Measurements from ENCODE around the gene RGS6.

Gene RGS6

DNA sequence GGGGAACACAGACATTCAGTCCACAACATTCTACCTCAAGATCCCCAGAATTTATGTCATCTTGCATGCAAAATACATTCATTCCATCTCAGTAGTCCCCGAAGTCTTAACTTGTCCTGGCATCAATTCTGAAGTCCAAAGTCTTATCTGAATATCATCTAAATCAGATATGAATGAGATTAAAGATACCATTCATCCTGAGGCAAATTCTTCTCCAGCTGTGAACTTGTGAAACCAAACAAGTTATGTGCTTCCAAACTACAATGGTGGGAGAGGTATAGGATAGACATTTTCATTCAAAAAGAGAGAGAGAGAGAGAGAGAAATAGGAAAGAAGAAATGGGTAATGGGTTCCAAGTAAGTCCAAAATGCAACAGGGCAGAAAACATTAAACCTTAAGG is 571.0 kb downstream of the RGS6 start:
- no peak for DNase-seq (ENCODE audit: low spot score)

DNA sequence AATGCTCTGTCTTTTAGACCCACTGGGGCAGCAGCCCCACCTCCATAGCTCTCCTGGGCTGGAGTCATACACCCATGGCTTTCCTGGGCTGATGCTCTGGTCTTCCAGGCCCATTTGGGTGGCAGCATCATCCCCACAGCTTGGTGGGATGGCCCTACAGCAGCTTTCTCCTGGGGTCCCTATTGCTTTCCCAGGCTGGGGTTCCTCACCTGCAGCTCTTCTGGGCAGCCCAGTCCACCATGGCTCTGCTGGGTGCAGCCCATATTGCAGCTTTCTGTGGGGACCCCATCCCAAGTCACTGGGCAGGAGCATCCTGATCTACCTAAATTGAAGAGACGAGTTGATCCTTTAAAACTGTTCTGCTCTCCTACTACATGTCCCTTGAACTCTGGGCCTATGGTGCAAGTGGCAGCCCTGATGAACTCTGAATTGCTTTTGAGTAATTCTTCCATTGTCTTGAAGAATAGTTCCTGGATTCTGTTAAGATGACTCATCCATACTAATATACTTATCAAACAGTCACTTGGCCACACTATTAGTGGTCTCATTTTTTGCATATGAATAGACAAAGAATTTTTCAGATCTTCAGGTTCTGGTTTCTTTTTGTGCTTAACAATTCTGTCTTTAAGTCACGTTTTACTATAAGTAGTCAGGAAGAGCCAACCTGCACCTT is 571.6 kb downstream of the RGS6 start:
- DNase-seq (ENCODE audit: low spot score), result no peak

DNA sequence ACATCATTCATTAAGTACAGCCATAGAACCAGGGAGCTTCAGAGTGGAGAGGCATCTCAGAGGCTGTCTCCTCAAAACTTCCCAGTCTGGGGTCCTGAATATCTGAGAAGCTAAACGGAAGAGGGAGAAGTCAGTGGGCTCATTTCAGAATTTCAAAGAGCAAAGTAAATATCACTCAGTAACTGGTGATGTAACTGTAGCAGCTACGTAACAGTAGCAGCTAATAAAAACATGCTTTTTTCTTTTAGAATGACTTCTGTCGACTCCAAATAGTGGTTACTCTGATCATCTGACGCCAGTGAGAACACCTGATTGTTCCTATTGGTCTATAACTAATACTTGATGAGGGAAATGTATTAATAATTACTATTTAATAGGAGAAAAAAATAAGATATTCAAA is 578.3 kb downstream of the RGS6 start:
- DNase-seq (ENCODE audit: low spot score), result no peak

DNA sequence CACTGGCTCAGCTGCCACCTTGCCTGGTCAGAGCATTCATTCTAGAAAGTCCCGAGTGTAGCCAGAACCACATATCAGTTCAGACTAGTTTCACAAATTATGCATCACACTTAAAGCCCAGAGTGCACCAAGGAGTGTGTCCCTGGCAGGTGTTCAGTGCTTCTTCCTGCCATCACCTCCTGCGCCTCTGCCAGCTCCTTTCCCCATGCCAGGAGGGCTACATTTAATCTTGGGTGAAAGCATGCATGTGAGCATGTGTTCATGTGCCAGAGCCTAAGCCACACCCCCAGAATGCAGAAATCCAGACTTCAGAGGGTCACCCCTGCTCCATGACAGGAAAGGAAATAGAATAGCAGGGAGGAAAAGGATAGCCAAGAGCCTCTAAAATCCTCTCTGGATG is 580.1 kb downstream of the RGS6 start:
- DNase-seq (ENCODE audit: low spot score), result no peak

DNA sequence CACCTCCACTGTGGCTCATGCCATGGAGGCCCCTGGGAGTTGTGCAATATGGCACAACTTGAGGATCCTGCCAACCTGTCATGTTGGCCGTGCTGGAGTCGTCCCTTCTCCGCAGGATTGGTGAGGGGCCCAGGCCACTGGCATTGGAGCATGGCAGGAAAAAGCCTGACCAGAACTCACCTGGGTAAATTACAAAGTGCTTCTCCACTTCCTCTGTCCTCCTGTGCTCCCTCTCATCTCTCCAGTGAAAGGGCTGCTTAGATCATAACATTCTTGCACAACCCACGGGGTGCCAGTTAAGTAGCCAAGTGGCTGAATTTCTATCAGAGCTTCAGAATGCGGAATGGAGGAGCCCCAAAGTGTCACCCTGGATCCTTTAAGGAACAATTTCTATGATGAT is 580.7 kb downstream of the RGS6 start:
- DNase-seq (ENCODE audit: low spot score), result no peak

DNA sequence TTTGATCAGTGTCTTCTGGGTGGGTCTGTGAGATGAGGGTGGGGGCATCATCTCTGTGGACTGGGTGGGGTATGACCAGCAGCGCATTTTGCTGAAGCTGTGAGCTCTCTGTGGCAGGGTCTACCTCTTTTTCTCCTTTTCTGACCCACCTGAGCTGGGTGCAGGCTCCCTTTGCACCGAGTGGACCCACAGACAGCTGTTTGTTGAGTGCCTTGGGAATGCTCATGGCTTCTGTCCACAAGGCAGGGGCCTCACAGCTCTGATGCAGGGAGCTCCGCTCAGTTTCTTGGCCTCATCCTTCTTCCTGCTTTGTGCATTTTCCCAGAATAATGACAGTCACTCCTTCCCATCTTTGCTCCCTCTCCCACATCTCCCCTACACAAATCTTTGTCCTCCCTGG is 581.1 kb downstream of the RGS6 start:
- DNase-seq (ENCODE audit: low spot score), result no peak

DNA sequence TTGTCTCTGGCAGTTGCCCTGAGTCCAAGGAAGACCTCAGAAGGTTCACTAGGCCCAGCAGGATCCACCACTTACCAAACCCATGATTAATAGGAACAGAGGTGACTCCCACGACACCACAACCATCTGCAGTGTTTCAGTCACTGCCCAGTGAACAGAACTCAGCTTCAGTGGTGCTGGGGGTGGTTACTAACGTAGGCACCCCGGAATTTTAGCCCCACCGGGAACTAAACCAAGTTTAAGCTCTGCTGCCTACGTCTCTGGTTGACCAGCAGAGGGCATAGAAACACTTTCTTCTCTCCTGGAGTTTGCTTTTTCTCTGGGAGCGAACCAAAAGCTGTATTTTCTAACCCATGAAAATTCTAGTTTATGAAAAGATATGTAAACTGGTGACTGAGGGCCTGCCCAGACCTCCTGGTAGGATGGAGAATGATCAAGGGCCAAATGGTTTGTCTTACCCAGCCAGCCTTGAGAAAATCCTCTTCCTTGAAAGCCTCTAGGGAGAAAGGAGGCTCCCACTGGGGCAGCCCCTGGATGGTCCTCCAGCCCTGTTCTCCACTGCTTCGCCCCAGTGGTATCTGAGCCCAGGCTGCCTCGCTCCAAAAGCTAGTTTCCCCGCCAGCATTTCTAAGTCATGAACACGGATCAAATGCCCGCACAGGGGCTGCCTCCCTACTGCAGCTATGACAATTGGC is 581.9 kb downstream of the RGS6 start:
- DNase-seq (ENCODE audit: low spot score), result no peak

DNA sequence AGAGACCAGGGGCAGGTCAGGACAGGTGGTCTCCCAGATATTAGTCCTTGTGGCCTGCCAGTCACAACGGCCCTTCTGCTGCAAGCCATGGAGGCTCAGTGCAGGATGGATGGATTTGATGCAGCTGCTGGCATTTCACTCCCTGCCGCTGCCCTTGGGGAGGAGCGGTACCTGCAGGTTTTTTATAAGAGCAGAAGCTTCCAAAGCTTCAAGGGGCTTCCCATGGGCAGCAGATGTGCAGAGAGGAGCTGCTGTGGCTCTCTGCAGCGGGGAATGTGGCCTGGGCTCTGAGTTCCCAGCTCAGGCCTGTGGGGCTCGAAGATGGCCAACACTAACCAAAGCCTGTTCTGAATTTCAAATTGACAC is 582.4 kb downstream of the RGS6 start:
- no peak for DNase-seq (ENCODE audit: low spot score)

DNA sequence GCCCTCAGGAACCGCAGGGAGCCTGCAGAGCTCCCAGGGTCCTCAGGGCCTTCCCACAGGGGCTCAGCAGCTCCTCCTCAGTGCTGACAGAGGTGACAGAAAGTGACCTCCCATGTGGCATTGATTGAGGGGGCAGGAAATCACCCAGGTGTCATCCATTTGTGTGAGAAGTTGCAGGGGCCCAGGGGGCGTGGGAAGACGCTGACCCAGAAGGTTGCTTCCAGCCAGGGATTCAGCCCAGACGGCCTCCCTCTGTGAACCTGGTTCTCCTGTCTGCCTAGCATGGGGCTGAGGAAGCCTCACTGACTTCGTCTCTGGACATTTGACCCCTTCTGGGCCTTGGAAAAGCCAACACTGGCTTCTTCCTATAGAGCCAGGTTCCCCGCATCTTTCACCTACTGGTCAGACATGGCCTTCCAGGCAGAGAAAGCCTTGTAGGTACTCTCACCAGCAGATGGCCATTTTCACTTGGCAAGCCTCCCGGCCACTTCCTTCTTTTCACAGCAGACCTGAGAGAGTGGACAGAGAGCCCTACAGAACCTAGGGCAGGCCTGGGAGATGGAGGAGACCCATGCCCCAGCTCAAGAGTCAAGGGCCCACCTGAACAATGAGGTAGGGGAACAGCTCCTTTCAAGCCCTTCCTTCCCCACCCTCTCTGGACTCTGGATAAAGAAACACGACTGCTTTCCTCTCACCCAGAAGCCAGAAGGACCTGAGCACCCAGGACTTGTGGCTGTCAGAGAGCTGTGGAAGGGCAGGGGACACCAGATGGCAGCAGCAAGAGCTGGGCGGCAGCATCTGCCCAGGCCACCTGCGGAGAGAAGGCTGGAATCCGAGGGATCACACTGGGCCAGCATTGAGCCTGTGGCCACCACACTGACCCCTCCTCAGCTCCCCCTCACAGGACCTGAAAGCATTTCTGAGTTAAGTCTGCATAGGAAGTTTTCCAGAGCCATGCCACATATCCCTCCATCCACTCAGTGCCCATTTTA is 583.8 kb downstream of the RGS6 start:
- DNase-seq (ENCODE audit: low spot score), result no peak

DNA sequence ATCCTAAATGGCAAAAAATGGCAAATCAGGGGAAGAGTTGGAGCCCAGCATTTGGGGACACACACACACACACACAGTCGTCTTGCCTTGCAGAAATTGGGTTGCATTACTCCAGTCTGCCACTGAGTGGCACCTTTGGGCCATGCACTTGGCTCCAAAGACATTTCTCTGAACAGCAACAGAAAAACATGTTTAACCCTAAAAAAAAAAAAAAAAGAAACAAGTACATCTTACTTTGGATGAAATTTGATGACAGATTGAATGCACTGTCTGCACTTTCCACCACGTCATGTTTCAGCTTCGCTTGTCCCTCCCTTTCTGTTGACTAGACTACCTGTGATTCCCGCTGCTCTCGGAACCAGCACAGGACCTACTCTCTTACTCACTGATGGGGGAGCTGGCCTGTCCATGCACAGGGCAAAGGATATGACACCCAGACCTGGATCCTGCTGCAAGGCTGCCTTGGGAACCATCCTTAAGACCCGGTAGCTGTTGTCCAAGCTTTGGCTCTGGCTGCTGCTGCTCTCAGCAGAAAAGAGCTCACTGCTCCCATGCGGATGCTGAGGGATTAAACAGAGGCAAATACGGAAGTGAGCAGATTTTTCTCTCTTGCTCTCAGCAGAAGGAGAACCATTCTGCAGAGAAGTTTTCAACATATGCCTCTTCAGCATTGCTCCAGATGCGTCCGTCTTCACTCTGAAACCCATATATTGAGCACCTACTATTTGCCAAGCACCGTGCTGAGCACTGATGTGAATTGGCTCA is 584.9 kb downstream of the RGS6 start:
- DNase-seq (ENCODE audit: low spot score), result peak; percentile 47

DNA sequence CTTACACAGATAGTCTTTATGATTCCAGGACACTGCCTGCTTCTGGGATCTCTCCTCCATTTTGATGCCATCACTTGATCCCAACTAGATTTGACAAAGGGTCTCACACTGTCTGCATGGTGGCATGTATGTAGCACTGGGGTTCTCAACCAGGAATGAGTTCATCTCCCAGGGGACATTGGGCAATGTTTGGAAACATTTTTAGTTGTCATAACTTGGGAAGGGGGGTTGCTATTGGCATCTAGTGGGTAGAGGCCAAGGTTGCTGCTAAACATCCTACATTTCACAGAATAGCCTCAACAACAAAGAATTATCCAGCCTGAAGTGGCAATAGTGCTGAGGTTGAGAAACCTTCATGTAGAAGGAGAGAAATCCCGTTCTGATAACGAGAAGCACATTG is 585.5 kb downstream of the RGS6 start:
- DNase-seq (ENCODE audit: low spot score), result no peak

DNA sequence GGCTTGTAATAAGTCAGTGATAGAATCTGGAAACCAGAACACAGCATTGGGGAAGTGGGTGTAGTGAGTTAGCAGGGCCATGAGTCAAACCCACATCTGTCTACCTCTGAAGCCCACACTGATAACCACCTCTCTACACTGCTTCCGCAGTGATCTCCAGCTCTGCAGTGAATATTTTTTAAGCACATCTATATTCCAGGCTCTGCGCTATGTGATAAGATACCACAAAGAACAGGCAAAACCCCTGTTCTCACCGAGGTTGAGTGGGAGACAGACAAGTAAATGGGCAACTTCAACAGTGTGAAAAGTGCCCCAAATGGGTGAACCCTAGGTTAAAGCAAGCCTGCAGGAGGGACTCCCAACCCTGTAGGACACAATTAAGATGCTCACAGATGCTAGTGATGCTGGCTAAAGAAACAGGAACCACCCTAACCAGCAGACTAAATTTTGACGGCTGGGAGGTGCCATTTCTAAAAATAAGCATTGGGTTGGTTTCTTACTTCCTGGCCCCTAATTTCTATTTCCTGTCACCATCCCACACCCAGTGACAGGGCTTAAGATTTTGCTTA is 586.7 kb downstream of the RGS6 start:
- DNase-seq (ENCODE audit: low spot score), result no peak

DNA sequence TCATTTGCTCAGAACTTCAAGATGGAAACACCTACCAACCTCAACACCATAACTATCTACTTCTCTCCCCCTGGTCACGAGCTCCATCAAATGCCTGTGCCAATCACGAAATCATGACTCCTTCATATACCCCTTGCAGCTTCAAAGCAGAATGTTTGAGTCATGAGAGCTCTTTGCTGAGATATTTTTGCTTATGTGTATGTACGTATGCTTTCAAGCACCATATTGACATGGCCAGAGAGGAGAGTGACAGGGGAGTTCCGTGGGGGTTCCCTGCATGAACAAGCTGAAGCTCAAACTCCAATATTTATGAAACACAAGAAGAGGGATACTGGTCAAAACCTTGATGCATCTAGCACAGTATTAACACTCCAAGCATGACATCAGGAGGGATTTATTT is 587.3 kb downstream of the RGS6 start:
- DNase-seq (ENCODE audit: low spot score), result no peak

DNA sequence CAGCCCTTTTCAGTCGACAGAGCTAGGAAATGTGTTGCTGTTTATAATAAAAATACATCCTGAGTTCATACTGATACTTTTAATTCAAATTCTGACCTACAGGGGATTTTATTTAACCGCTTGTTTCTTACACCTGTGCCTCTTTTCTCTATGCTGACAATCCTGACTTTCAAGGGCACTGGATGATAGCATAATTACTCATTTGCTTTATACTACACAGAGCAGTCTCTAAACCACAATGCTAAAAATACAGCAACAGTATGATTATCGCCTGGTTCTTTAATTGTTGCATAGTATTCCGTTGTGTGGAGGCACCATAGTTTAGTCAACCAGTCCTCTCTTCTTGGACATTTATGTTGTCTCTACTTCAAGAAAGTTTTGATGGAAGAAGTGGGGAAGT is 588.8 kb downstream of the RGS6 start:
- DNase-seq (ENCODE audit: low spot score), result no peak

DNA sequence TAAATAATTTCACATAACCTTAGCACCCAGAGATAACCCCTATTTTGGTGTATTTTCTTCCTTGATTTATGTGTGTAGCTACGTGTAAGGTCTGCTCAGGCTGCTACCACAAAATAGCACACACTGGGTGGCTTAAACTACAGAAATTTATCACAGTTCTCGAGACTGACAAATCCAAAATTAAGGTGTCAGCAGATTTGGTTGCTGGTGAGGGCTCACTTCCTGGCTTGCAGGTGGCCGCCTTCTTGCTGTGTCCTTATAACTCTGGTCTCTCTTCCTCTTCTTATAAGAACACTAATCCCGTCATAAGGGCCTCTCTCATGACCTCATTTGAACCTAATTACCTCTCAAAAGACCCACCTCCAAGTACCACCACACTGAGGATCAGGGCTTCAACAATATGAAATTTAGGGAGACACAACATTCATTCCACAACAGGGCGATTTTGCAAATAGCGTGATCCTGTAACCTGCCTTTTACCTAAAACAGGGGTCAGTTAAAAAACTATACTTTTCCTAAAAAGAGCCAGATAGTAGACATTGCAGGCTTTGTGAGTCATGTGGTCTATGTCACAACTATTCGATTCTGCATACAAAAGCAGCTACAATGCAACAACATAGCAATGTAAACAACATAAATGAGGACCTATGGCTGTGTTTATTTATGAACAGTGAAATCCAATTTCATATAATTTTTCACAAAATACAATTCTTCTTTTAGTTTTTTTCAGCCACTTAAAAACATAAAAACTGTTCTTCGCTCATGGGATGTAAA is 589.9 kb downstream of the RGS6 start:
- no peak for DNase-seq (ENCODE audit: low spot score)

DNA sequence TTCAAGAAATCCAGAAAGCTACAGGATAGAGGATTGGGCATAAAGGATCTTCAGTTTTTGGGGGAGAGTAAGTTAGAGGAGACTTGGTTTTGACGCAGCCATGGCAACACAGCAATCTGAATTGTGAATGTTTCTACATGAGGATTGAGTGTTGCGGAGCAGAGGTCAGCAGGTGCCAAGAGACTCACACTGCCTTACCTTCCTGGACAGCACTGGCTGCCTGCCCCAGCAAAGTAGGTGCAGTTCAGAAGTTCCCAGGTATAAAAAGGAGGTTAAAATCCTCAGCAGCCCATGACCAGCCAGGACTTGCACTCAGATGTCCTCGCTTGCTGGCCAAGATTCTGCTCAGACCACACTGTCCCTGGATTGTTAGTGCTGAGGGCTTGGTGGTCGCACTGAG is 590.6 kb downstream of the RGS6 start:
- no peak for DNase-seq (ENCODE audit: low spot score)

DNA sequence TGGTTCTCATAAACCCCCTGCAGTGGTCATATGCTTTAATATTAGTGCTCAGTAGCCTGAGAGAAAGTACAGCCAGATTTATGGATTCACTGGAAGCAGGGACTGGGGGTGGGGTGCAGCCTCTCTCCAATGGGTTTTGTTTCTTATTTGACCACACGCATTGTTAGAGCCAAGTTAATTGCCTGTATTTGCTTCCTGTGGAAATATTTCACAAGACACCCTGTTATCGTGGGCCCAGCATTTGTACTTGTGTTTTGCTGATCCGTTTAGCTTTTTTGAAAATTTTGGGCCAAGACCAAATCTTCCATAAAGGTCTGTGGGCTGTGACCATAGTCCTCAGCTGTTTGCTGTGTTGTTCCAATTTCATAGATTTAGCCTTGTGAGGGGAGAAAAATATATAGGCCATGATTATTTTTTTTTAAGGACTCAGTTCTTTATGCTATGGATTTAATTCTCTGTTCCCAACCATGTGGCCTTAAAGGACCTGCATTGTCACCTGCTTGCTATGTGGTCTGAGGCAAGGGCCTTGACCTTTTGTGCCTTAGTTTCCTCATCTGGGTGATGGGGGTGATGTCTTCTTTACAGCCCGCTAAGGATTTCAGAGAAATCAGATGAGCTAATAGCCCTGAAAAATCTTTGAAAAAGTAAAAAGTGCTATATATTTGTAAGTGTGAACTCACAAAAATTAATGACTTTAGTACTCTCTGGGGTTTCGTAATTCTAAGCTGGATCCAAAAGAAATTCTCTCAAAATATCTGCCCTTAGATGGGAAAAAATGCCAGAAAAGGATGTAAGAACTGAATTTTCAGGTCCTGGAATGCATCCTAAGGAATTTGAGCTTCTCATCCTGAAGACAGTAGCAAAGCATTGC is 591.4 kb downstream of the RGS6 start:
- no peak for DNase-seq (ENCODE audit: low spot score)

DNA sequence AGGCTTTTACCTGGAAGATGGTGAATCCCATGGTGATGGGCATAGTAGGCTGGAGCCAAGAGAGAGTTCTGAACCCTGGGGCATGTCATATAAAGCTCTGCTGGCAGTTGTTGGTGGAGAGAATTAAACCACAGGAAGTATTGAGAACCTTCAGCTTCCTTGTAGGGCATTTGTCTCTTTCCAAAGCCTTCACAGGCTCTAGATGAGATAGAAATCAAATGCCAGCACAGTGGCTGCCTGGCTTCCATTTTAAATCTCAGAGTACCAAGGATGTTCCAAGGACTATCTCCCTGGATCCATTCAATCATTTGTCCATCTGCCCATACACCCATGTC is 592.0 kb downstream of the RGS6 start:
- DNase-seq (ENCODE audit: low spot score), result no peak

DNA sequence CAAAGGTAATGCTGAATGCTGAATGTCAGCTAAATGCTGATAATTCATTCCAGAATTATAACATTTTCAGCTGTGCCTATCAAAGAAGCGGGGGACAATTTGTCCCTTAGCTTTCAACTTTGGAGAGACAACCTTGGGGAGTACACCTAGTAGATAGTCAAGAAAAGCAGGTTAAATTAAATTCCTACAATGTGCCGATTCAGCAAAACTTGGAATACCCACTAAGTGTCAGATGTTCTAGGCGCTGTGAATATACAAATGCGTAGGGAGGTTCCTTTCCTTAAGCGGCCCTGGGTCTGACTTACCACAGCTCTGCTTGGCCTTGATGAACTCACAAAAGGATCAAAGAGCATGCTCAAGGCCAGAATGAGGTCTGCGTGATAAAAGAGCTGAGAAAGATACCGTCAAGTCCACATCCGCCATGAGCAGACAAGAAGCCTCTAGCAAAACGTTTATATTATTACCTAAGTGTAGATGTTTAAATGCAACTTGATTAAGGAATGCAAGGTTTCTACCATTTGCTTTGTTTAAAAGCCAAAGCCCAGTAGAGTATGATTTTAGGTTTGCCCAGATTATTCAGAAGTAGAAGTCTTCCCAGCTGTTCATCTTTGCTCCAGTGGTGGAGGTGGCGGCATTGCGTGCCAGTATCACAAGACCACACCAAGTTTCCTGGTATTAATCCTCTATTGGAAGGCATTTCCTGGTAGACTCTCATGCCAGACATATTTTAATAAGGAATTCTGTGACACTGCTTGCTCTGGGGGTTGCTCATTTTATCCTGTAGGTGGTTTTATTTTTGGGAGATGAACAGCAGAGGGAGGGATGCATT is 593.1 kb downstream of the RGS6 start:
- DNase-seq (ENCODE audit: low spot score), result no peak

Data from hematopoietic multipotent progenitor cell treated with erythropoietin and hydrocortisone succinate and interleukin-3 and kit ligand, for 17 days (in vitro differentiated cells).